SIG-M5 treated with dmso at 0.1 percent for 504 hours (cell line): ENCODE data around the gene ME2.
A peak's percentile ranks its signal among the peaks of the same experiment; 100 is the strongest.

ENCODE experiments used
- DNase-seq: peaks from one replicate; lab custom pipeline; 2025; ENCODE audit not compliant: unreplicated experiment; lab: John Stamatoyannopoulos, UW

The ME2 gene

DNA sequence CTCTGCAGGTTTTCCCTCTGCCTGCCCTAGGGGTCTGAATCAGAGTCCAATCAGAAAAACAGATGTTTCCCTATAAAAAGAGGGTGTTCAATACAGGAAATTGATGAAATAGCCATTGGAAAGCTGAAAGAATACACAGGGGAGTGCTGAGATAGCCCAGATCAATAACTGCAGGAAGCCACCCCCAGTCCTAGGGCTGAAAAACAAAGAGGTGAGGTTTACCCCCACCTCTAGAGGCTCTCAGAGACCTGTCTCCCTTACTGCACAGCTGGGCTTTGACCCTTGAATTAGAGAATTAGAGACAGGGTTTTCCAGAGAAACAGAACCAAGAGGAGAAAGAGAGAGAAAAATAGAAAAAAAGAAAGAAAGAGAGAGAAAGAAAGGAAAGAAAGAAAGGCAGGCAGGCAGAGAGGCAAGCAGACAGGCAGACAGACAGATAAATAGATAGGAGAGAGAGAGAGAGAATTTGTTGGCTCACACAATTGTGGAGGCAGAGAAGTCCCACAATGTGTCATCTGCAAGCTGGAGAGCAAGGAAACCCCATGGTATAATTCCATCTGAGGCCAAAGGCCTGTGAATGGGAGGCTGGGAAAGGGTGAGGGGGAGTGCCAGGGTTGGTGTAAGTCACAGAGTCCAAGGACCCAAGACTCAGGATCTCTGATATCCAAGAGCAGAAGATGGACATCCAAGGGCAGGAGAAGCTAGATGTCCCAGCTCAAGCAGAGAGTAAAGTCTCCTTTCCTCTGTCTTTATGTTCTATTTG is 18.9 kb upstream of the ME2 start:
- no peak for DNase-seq

DNA sequence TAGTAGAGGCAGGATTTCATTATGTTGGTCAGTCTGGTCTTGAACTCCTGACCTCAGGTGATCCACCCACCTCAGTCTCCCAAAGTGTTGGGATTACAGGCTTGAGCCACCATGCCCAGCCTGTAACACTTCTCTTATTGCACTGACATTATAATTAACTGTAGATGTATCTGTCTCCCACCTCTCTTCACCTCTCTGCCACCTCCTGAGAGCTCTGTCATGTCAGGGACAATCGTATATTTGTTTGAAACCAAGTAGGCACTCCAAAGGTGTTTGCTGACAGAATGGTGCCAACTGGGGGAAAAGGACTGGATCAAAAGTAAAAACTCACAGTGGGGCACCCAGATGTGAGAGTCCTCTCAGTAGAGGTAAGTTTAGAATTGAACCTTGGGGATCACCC is 17.3 kb upstream of the ME2 start:
- no peak for DNase-seq

GRCh38 chr18:50862401-50862800 is 16.5 kb upstream of the ME2 start:
- peak; percentile 88 for DNase-seq

DNA sequence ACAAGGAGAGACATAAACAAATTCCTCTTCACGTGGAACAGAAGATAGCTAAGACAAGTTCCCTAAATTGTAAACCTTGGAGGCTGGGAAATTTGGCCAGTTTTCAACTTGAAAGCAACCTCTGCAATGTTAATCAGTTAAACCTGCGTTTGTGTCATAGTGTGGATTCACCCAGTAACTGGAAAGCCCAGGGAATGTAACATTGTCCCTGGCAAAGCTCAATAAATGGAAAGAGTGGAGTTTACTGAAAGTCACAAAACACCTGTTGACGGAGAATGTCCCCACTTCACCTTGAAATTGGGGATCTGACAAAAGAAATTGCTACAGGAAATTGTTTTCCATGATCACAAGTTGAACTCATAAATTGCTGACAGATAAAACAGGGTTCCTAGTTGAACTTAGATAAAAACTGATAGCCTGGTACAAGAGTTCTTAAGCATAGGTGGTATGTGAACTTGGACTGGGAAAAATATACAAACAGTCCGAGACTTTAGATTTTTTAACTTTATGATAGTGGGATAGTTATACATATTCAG is 15.0 kb upstream of the ME2 start:
- no peak for DNase-seq

DNA sequence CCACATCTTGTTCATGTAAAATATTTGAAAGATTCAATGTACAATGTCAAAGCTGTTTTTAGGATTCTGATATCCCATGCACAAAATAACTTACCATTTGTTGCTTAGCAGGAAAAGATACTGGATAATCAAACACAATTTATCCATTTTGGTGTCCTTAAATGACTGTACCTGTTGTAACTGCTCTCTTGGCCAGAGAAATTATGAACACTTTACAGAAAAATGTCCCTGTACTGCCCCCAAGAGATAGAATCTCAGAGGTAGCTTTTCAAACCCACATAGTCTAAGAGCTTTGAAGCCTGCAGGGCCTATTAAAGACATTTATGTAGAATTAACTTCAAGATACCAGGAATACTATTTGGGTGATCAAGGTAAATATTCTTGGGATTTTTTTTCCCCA is 12.2 kb upstream of the ME2 start:
- no peak for DNase-seq

DNA sequence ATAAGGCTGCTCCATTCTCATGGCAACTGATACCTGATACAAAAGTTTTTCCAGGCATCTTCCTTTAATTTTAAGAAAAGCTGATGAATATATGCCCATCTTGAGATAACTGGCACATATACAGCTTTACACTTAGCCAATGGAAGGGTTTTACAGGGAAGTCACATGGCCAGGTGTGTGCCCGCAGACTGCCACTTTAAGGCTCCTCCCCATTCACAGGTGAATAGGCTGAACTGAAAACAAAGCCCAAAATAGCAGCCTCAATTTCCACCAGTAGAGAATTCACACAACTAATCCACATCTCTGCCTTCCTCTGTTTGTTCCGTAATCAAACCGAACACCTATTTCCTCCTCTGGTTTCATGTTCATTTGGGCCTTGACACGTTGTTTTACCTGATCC is 9.8 kb upstream of the ME2 start:
- DNase-seq = no peak

DNA sequence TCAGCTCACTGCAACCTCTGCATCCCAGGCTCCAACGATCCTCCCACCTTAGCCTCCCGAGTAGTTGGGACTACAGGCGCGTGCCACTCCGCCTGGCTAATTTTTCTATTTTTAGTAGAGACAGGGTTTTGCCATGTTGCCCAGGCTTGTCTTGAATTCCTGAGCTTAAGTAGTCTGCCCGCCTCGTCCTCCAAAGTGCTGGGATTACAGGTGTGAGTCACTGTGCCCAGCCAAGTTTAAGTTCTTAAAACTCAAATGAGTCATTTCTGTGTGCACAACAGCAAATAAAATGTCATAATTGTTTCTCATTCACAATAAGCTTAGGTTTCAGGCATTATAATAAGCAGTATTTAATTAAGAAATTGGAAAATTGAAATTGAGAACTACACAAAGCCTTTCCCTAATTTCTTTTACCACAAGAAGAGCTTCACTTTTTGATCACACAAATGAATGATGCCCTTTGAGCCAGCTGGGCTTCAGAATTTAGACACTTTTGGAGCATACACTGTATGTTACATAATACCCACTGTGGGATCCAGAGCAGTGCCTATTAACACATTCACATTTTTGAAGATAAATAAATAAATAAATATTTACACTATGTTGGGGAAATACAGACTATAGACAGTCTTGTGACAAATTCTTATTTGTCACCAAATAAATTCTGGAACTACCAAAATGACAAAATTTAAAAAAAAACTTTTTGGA is 8.6 kb upstream of the ME2 start:
- no peak for DNase-seq

- no peak for DNase-seq
Measured at GRCh38 chr18:50871846-50872245, 7.1 kb upstream of the ME2 start.

GRCh38 chr18:50875966-50876536 is 2.9 kb upstream of the ME2 start:
- DNase-seq = no peak

GRCh38 chr18:50877545-50878265 is 1.2 kb upstream of the ME2 start:
- DNase-seq = peak; percentile 16

DNA sequence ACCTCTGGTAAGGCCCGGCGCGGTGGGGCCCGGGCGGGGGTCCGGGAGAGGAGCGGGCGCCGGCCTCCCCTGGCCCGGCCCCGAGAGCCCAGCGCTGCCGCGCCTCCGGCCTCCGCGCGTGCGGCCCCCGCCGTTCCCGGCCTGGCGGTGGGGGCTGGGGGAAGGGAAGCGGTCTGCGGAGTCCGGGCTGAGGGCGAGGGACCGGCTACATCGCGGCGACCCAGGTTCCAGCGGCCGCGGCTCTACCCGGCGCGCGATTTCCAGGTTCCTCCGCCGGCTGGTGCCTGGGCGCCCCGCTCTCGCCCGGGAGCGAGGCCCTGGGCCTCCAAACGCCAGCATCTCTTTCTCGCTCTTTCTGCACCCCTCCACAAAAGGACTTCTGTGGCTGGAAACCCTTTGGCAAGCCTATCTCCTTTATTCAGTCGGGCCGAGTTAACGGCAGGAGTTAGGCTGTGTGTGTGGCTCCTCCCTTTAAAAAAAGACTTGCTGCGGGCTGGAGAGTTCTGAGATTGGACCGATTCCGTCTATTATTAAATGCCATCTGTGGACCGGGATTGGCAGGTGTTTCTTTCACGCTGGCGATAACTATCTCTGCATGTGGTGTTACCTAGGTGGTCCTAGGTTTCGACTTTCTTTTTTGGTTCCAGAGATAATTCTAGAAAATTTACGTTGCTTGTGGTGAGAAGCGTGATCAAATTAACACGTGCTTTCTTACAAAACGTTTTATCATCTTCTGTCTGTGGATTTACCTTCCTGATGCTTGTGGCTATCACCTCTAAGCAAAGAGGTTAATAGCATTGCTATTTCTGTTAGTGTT is 592 bp downstream of the ME2 start:
- DNase-seq = peak; percentile 27

DNA sequence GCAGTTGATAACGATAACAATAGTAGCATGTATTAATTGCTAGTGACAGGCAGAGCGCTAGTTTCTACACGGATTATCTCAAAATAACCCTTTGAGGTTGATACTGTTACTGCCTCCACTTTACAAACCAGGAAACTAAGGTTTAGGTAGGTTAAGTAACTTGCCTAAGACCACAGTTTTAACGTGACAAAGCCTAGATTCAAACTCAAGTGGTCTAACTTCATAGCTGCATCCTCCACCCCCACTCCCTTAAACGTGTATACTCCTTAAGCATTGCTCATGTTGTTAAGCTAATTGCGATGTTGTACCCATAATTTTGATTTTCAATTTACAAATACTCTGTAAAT is 1.2 kb downstream of the ME2 start:
- DNase-seq = peak; percentile 39

DNA sequence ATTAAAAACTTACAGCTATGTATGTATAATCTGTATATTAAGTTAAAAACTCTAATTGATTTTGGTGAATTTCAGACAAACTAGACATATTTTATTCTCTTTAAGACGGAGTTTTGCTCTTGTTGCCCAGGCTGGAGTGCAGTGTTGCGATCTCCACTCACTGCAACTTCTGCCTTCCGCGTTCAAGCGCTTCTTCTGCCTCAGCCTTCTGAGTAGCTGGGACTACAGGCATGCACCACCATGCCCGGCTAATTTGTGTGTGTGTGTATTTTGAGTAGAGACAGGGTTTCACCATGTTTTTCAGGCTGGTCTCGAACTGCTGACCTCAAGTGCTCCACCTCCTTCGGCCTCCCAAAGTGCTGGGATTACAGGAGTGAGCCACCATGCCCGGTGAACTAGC is 2.0 kb downstream of the ME2 start:
- peak; percentile 36 for DNase-seq

DNA sequence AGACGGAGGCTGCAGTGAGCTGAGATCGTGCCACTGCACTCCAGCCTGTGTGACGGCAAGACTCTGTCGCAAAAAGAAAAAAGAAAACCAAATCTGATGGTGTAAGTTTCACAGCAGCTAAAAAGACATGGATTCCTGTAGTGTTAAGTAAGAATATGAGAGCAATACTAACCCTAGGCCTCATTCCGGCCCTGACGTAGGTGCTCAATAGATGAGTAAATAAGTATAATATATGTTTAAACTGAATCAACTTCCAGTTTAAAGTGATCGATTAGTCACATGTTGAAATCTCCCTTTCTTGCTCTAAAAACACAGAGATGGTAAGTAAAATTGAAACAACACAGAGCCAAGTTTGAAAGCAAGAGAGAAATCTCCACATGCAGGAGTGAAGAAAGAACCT is 8.0 kb downstream of the ME2 start:
- no peak for DNase-seq

DNA sequence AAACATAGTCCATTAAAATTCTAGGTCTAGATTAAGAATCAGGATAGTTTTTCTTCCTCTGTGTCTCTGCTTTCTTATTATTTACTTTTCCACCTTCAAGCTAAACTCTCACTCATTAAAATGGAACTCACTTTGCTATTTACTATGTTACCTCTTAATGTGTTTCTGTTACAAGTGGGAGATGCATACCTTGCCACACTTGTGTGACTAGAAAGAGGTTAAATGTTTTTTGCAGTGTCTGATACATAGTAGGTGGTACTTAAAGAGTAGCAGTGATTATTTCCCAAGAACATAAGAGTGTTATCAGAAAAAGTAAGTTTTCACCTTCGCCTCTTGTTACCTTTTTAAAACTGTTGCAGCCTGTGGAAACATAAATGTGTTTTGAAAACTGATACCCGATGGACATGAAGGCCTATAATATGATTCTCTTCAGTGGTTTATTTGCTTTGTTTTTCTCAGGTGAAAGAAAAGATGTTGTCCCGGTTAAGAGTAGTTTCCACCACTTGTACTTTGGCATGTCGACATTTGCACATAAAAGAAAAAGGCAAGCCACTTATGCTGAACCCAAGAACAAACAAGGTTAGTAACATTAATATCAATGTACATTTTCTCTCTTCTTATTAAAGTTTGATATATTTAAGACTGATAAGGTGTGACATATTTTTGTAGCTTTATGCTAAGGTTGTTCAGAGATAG is 16.6 kb downstream of the ME2 start:
- no peak for DNase-seq

DNA sequence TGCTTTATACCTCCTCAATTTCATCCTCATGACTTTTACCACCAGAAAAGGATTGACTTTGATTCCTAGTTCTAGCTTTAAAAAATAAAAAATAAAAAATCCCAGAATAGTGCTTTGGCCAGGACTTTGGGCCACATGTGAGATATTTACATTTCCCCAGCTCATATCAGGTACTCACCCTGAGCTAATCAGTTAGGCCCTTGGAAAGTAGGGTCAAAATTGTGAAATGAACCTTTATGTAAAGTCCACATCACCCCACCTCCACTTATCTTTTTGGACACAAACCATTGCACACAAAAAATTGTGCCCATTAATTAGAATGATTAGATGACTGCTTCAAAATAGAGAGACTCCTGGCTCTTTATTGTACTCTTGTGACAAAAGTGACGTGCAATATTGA is 17.2 kb downstream of the ME2 start:
- DNase-seq = no peak

- DNase-seq = no peak
Measured at GRCh38 chr18:50898919-50899318, 20.0 kb downstream of the ME2 start.

- no peak for DNase-seq
Measured at GRCh38 chr18:50902797-50903196, 23.9 kb downstream of the ME2 start.

- DNase-seq = no peak
Measured at GRCh38 chr18:50906843-50907242, 27.9 kb downstream of the ME2 start.

- DNase-seq = no peak
Measured at GRCh38 chr18:50909261-50909660, 30.3 kb downstream of the ME2 start.
